ENCODE results near the gene GBP4.

Gene GBP4

DNA sequence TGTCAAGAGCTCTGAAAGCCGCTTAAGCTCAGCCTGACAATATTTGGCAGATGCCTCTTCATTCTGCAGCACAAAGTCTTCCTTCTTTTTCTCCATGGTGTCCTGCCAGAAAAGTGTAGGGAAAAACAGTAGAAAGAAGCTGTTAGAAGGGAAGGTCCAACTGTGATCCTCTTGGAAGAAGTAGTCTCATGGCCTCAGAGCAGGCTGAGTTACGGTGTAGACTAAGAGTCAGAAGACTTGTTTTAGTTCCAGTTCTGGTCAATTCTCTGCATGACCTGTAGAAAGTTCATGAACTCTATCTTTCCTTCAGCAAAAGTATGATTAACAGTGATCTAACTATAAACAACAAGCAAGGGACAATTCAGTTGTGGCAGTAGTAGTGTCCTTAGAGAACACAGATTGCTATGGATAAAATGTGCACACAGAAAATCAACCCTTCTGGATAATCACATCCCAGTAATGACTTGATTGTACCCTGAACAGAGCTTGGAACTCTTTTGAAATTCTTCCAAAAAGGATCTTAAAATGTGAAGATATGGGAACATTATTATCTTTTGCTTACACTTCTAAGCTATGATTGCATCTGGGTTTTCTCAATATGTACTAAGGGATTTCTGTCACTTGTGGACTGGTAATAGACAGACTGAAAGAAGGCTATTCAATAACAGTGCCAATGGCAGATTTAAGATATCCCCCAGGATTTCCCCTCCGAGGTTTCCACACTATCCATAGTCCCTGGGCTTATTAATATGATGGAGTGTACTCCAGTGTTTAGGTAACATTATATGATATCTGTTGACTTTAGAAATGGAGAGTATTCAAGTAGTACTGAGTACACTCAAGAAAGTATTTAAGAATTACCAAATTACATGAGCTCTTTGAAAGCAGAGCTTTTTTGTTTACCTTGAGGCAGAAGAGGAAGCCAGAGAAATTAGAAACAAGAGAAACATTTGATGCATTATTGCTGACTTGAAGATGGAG is 50.8 kb downstream of the GBP4 start:
- DNase-seq (ENCODE audit: low read depth, low spot score), result no peak
- no peak overlapping the region for H3K4me3 ChIP-seq (ENCODE audit: low read depth, low read length)
- ChIA-PET POLR2A (no interaction called here), CTCF (interaction anchor here (0.8 to 3.2 kb wide), 5 partner anchors 23 to 211 kb away, joined by 3 to 23 read pairs (median 5); no protein-coding TSS in a partner anchor)
- TF ChIP-seq, protein P1, sequence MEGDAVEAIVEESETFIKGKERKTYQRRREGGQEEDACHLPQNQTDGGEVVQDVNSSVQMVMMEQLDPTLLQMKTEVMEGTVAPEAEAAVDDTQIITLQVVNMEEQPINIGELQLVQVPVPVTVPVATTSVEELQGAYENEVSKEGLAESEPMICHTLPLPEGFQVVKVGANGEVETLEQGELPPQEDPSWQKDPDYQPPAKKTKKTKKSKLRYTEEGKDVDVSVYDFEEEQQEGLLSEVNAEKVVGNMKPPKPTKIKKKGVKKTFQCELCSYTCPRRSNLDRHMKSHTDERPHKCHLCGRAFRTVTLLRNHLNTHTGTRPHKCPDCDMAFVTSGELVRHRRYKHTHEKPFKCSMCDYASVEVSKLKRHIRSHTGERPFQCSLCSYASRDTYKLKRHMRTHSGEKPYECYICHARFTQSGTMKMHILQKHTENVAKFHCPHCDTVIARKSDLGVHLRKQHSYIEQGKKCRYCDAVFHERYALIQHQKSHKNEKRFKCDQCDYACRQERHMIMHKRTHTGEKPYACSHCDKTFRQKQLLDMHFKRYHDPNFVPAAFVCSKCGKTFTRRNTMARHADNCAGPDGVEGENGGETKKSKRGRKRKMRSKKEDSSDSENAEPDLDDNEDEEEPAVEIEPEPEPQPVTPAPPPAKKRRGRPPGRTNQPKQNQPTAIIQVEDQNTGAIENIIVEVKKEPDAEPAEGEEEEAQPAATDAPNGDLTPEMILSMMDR (IDR thresholded peaks at IDR 0.05; ENCODE audit: insufficient read depth, low read length, missing control alignments), result no peak

DNA sequence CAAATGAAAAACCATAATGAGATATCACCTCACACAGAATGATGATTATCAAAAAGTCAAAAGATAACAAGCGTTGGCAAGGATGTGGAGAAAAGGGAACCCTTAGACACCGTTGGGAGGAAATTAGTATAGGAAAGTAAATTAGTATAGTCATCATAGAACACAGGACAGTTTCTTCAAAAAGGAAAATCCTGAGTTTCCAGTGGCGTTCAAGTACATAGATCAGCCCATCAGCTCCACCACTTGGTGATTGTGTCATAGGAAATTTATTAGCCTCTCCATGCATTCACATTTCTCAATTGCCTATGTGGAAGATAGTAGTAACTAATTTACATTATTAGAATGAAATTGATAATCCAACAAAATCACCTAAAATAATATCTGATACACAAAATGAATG is 52.0 kb downstream of the GBP4 start:
- CTCF ChIA-PET, result interaction anchor here (0.9 kb wide), 1 partner anchor 61 kb away, joined by 3 read pairs; no protein-coding TSS in a partner anchor
- POLR2A ChIA-PET, result no interaction called here
- TF ChIP-seq, protein P1 (IDR thresholded peaks at IDR 0.05; ENCODE audit: insufficient read depth, low read length, missing control alignments), result no peak

DNA sequence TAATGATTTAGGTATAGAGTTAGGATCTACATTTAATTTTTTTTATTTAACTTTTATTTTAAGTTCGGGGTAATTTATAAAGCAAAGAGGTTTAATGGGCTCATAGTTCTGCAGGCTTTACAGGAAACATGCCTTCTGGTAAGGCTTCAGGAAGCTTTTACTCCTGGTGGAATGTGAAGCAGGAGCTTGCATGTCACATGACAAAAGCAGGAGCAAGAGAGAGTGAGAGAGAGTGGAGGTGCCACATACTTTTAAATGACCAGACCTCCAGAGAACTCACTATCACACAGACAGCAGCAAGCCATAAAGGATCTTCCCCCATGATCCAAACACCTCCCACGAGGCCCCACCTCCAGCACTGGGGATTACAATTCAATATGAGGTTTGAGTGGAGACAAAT is 55.3 kb downstream of the GBP4 start:
- H3K4me3 ChIP-seq (ENCODE audit: low read depth, low read length), result no peak overlapping the region
- no peak for DNase-seq (ENCODE audit: low read depth, low spot score)
- CTCF ChIA-PET, result no interaction called here
- POLR2A ChIA-PET, result no interaction called here
- TF ChIP-seq, protein P1 (IDR thresholded peaks at IDR 0.05; ENCODE audit: insufficient read depth, low read length, missing control alignments), result no peak

More for the DNA sequence above, 52.0 kb downstream of the GBP4 start:
- H3K4me3 ChIP-seq (ENCODE audit: low read depth, low read length), result no peak overlapping the region
- no peak for DNase-seq (ENCODE audit: low read depth, low spot score)

DNA sequence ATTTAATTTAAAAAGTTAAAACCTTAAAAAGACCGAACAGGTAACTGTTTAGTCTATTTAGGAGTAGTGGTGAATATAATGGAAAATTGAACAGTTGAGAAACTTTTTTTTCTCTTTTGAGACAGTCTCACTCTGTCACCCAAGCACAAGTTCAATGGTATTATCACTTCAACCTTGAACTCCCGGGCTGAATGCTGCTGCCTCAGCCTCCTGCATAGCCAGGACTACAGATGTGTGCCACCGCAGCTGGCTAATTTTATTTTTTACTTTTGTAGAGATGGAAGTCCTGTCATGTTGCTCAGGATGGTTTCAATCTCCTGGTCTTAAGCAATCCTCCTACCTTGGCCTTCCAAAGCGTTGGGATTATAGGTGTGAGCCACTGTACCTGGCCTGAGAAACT is 56.6 kb downstream of the GBP4 start:
- POLR2A ChIA-PET, result no interaction called here

DNA sequence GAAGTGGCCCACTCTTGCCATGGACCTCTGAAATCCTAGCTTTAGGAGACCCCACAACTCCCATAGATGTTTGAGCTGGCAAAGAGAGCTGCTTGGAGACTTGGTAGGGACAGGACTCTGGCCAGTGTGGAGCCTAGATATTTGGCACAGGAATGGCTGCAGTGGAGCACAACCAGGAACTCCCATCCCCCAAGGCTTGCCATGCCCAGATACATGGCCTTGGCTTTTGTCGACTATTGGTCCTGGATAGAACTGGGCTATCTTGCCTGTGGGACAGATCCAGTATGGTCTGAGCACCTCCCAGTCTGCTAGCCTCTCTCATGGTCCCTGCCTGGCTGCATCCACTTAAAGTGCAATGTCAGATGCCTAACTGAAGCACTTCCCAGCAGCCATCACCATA is 65.0 kb downstream of the GBP4 start:
- no peak for DNase-seq (ENCODE audit: low read depth, low spot score)
- POLR2A ChIA-PET, result no interaction called here
- TF ChIP-seq, protein P1 (IDR thresholded peaks at IDR 0.05; ENCODE audit: insufficient read depth, low read length, missing control alignments), result no peak
- CTCF ChIA-PET, result no interaction called here
- no peak overlapping the region for H3K4me3 ChIP-seq (ENCODE audit: low read depth, low read length)

More for the DNA sequence above, 56.6 kb downstream of the GBP4 start:
- TF ChIP-seq, protein P1 (IDR thresholded peaks at IDR 0.05; ENCODE audit: insufficient read depth, low read length, missing control alignments), result no peak
- no peak overlapping the region for H3K4me3 ChIP-seq (ENCODE audit: low read depth, low read length)
- CTCF ChIA-PET, result no interaction called here
- DNase-seq (ENCODE audit: low read depth, low spot score), result no peak

All from AG04449 (cell line).